Ascending aorta (tissue), 2 donors: ENCODE results near the gene PI4KB. TPM values are rescaled to one million over a fixed set of nuclear protein-coding genes. Genes with fewer than 3 reads are reported as not detected.
"Not testable (repeated sequence)": the region's sequence is repeated elsewhere in the genome, so short reads cannot be mapped to it uniquely, and the experiment has no call there.

ENCODE experiments used
- DNase-seq, 2 donors: peaks; one replicate each; pipeline ENCODE4 v3.0.0-alpha.2; 2019; ENCODE audit warnings: low spot score in 2 of 2
- H3K27ac ChIP-seq, 2 donors: fragments of 200-600 bp; sonication (generic); one replicate each; pipeline ENCODE4 v1.5.1; 2016 to 2017; ENCODE audit warnings: mild to moderate bottlenecking in 1 of 2
- H3K27me3 ChIP-seq: fragments of 200-600 bp; sonication (generic); one replicate; pipeline ENCODE4 v1.5.1; 2017
- H3K36me3 ChIP-seq, 2 donors: fragments of 200-600 bp; sonication (generic); one replicate each; pipeline ENCODE4 v1.5.1; 2016
- H3K4me1 ChIP-seq, 2 donors: fragments of 200-600 bp; sonication (generic); one replicate each; pipeline ENCODE4 v1.5.1; 2016 to 2017; ENCODE audit warnings: mild to moderate bottlenecking in 1 of 2
- H3K4me3 ChIP-seq, 2 donors: fragments of 200-600 bp; sonication (generic); one replicate each; pipeline ENCODE4 v1.5.1; 2016 to 2017; ENCODE audit warnings: mild to moderate bottlenecking in 1 of 2
- H3K9me3 ChIP-seq, 2 donors: fragments of 200-600 bp; sonication (generic); one replicate each; pipeline ENCODE4 v1.5.1; 2016
- CTCF ChIP-seq, 3 experiments: fragments of 200-600 bp in 2 of 3; fragments of 450-650 bp in 1 of 3; sonication (generic) in 2 of 3; IDR thresholded peaks; one replicate each; pipeline ENCODE4 v1.5.1; 2016 to 2019; ENCODE audit warnings: antibody characterized with exemption in 3 of 3, mild to moderate bottlenecking in 1 of 3, moderate library complexity in 1 of 3
- intact Hi-C: fragments of 100-400 bp; cut with DNase I; formaldehyde crosslinking; loops from one replicate; pipeline ENCODE4 v1.15.1; 2023
- total RNA-seq: library from RNA; depleted of rRNA; stranded (reverse); fragments of >200 nt; gene quantifications from one replicate; pipeline ENCODE4 v1.1.0, GENCODE V29; 2016

The PI4KB gene
- total RNA-seq, 1 donor from 2014 or later = 94.8 TPM

GRCh38 chr1:151364996-151365395 is 37.8 kb upstream of the PI4KB start:
- Histone ChIP-seq H3K27ac (no peak overlapping the region), H3K4me3 (no peak overlapping the region), H3K27me3 (no peaks in the 10 kb centered on the region), H3K36me3 (peaks cover 24 to 39% of the 10 kb centered on the region in 2 donors), H3K4me1 (peaks cover 3 to 5% of the 10 kb centered on the region in 2 donors), H3K9me3 (no peaks in the 10 kb centered on the region)
- intact Hi-C loops = no loop called here
- no peak for DNase-seq
- TF ChIP-seq CTCF (IDR thresholded peaks at IDR 0.05) = no peak

GRCh38 chr1:151362308-151363155 is 35.3 kb upstream of the PI4KB start:
- peak in 1 of 2 donors; percentile 27 for DNase-seq

GRCh38 chr1:151361883-151362282 is 34.7 kb upstream of the PI4KB start:
- intact Hi-C loops = no loop called here
- H3K27me3 ChIP-seq = no peaks in the 10 kb centered on the region
- H3K36me3 ChIP-seq = peaks cover 23 to 34% of the 10 kb centered on the region in 2 donors
- DNase-seq = no peak
- TF ChIP-seq CTCF (IDR thresholded peaks at IDR 0.05) = no peak
- no peak overlapping the region for H3K27ac ChIP-seq
- no peaks in the 10 kb centered on the region for H3K4me1 ChIP-seq
- H3K4me3 ChIP-seq = no peak overlapping the region
- no peaks in the 10 kb centered on the region for H3K9me3 ChIP-seq

More at GRCh38 chr1:151362308-151363155, 35.3 kb upstream of the PI4KB start:
- Histone ChIP-seq H3K4me1 (no peaks in the 10 kb centered on the region), H3K36me3 (peaks cover 24 to 34% of the 10 kb centered on the region in 2 donors), H3K4me3 (no peak overlapping the region), H3K27me3 (no peaks in the 10 kb centered on the region), H3K9me3 (no peaks in the 10 kb centered on the region), H3K27ac (no peak overlapping the region)
- intact Hi-C loops = no loop called here
- no peak for TF ChIP-seq CTCF (IDR thresholded peaks at IDR 0.05)

- intact Hi-C loops = no loop called here
- H3K36me3 ChIP-seq = no peaks in the 10 kb centered on the region
- no peaks in the 10 kb centered on the region for H3K9me3 ChIP-seq
- H3K4me3 ChIP-seq = no peak overlapping the region
- no peaks in the 10 kb centered on the region for H3K27me3 ChIP-seq
- no peak overlapping the region for H3K27ac ChIP-seq
- H3K4me1 ChIP-seq = no peaks in the 10 kb centered on the region
- no peak for DNase-seq
- TF ChIP-seq CTCF (IDR thresholded peaks at IDR 0.05) = no peak
Observed at GRCh38 chr1:151356696-151357095, 29.5 kb upstream of the PI4KB start.

- TF ChIP-seq CTCF (IDR thresholded peaks at IDR 0.05) = no peak
- Histone ChIP-seq H3K4me3 (no peak overlapping the region), H3K4me1 (peaks cover 0 to 2% of the 10 kb centered on the region in 2 donors), H3K27ac (no peak overlapping the region), H3K9me3 (no peaks in the 10 kb centered on the region), H3K27me3 (no peaks in the 10 kb centered on the region), H3K36me3 (no peaks in the 10 kb centered on the region)
- peak in 1 of 2 donors; percentile 24 for DNase-seq
- intact Hi-C loops = no loop called here
Observed at GRCh38 chr1:151352021-151352718, 25.0 kb upstream of the PI4KB start.

GRCh38 chr1:151350323-151350722 is 23.1 kb upstream of the PI4KB start:
- not testable (repeated sequence) for H3K9me3 ChIP-seq

More at GRCh38 chr1:151350323-151350722, 23.1 kb upstream of the PI4KB start:
- H3K36me3 ChIP-seq, H3K27ac ChIP-seq, H3K27me3 ChIP-seq, intact Hi-C loops, H3K4me3 ChIP-seq, DNase-seq, H3K4me1 ChIP-seq: not testable (repeated sequence)
